GM23248 (cell line): Measurements from ENCODE around the gene ALG14. TPM values are rescaled to one million over a fixed set of nuclear protein-coding genes. Genes with fewer than 3 reads are reported as not detected.

Source experiments
- DNase-seq: peaks from one replicate; pipeline ENCODE4 v3.0.0-alpha.2; 2015
- H2AFZ ChIP-seq: fragments of 200-600 bp; sonication (generic); 2 replicates; pipeline ENCODE4 v1.6.1; 2016; ENCODE audit warnings: antibody characterized with exemption
- H3F3A ChIP-seq: fragments of 200-600 bp; sonication (generic); 2 replicates; pipeline ENCODE4 v1.6.1; 2016; ENCODE audit warnings: mild to moderate bottlenecking, antibody characterized with exemption, mixed run types; ENCODE audit not compliant: insufficient read depth
- H3K27ac ChIP-seq: fragments of 200-600 bp; sonication (generic); 2 replicates; pipeline ENCODE4 v1.5.1; 2016; ENCODE audit warnings: mild to moderate bottlenecking
- H3K27me3 ChIP-seq: fragments of 200-600 bp; sonication (generic); replicated peaks from 2 replicates; pipeline ENCODE4 v1.6.1; 2016; ENCODE audit warnings: mild to moderate bottlenecking; ENCODE audit not compliant: insufficient read depth
- H3K36me3 ChIP-seq: fragments of 200-600 bp; sonication (generic); 2 replicates; pipeline ENCODE4 v1.6.1; 2016; ENCODE audit warnings: low read depth, mild to moderate bottlenecking
- H3K4me1 ChIP-seq: fragments of 200-600 bp; sonication (generic); 2 replicates; pipeline ENCODE4 v1.6.1; 2016; ENCODE audit warnings: mild to moderate bottlenecking; ENCODE audit not compliant: insufficient read depth
- H3K4me2 ChIP-seq: fragments of 200-600 bp; sonication (generic); one replicate; pipeline ENCODE4 v1.6.1; 2016; ENCODE audit warnings: mild to moderate bottlenecking; ENCODE audit not compliant: unreplicated experiment
- H3K4me3 ChIP-seq: fragments of 200-600 bp; sonication (generic); 2 replicates; pipeline ENCODE4 v1.5.1; 2016; ENCODE audit warnings: mild to moderate bottlenecking
- H3K79me2 ChIP-seq: fragments of 200-600 bp; sonication (generic); 2 replicates; pipeline ENCODE4 v1.6.1; 2016; ENCODE audit warnings: mild to moderate bottlenecking; ENCODE audit not compliant: insufficient read depth
- H3K9ac ChIP-seq: fragments of 200-600 bp; sonication (generic); 2 replicates; pipeline ENCODE4 v1.6.1; 2016; ENCODE audit warnings: mild to moderate bottlenecking
- H3K9me2 ChIP-seq: fragments of 200-600 bp; sonication (generic); 2 replicates; pipeline ENCODE4 v1.6.1; 2016; ENCODE audit warnings: mixed run types, mild to moderate bottlenecking, moderate library complexity; ENCODE audit not compliant: insufficient read depth
- H3K9me3 ChIP-seq: fragments of 200-600 bp; sonication (generic); one replicate; pipeline ENCODE4 v1.6.1; 2017; ENCODE audit warnings: low read depth
- H4K20me1 ChIP-seq: fragments of 200-600 bp; sonication (generic); 2 replicates; pipeline ENCODE4 v1.6.0; 2016; ENCODE audit not compliant: insufficient read depth
- EZH2 ChIP-seq: fragments of 200-600 bp; sonication (generic); IDR thresholded peaks from 2 replicates; pipeline ENCODE4 v1.6.1; 2018; ENCODE audit warnings: antibody characterized with exemption, mild to moderate bottlenecking; ENCODE audit not compliant: insufficient read depth, poor library complexity, severe bottlenecking
- EZH2phosphoT487 ChIP-seq: fragments of 200-600 bp; sonication (generic); IDR thresholded peaks from 2 replicates; pipeline ENCODE4 v1.6.1; 2018; ENCODE audit warnings: antibody characterized with exemption, moderate library complexity, mild to moderate bottlenecking, low read depth; ENCODE audit not compliant: insufficient read depth
- WGBS, 2 experiments: methylation state at CpG; one replicate each; pipeline ENCODE4 v1.1.6; 2015 to 2017; ENCODE audit warnings: low lambda C conversion rate in 2 of 2, low coverage in 1 of 2; ENCODE audit errors: missing lambda C conversion rate in 2 of 2; 5-methylcytosine and 5-hydroxymethylcytosine counted together
- in situ Hi-C: fragments of 300-500 bp; cut with MboI; formaldehyde crosslinking; loops from 2 replicates; pipeline ENCODE4 v1.15.0; 2020
- polyA plus RNA-seq: library from polyadenylated mRNA; unstranded; fragments of >200 nt; fragmentation: Nextera tagmentation; extraction: Ambion mirVana; gene quantifications from 2 replicates; pipeline ENCODE4 v1.2.1, GENCODE V29; 2016
- total RNA-seq: library from RNA; depleted of rRNA; stranded (reverse); fragments of >200 nt; shearing (Covaris generic); gene quantifications from 2 replicates; pipeline ENCODE4 v1.2.3, GENCODE V29; 2014; rRNA removed

ALG14 gene
- total and polyA plus RNA-seq, 2 experiments from 2014 or later = 13.0 to 13.5 TPM

DNA sequence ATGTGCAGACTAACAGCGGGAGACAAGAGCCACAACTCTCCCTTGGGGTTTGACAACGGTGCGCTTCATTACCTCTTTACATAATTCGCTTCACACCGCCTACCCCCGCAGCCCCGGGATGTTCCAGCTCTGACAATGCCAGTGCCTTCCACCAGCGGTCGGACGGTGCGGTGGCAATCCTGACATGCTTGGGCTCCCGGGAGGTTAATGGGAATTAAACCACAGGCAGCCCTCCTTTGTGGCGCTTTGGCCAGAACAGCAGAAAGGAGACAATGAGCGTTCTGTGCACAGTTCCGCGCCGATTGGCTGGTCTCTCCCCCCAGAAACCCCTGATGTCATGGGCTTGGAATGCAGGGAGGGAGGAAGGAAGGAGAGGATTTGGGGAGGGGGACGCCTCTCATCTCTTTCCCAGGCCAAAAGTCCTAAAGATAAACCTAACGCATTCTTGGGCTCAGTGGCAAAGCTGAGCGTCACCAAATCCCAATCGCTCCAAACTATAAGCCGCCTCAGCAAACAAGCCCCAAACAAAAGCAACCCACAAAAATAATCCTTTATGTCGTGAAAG is 147.1 kb downstream of the ALG14 start:
- H3K27ac ChIP-seq = peak overlapping the region; percentile 82
- H3K4me3 ChIP-seq = peak overlapping the region; percentile 95
- peak overlapping the region; percentile 80 for H2AFZ ChIP-seq
- H4K20me1 ChIP-seq = no peaks in the 10 kb centered on the region
- TF ChIP-seq EZH2 = no peak
- TF ChIP-seq EZH2phosphoT487 = no peak
- peak; percentile 86 for DNase-seq
- in situ Hi-C loops = no loop called here
- H3K4me2 ChIP-seq = peak overlapping the region; percentile 90
- peaks cover 38% of the 10 kb centered on the region for H3K4me1 ChIP-seq
- no peaks in the 10 kb centered on the region for H3K9me2 ChIP-seq
- peak overlapping the region; percentile 89 for H3K9ac ChIP-seq
- peaks cover 56% of the 10 kb centered on the region for H3K79me2 ChIP-seq
- H3F3A ChIP-seq = peaks cover 58% of the 10 kb centered on the region
- no peaks in the 10 kb centered on the region for H3K27me3 ChIP-seq
- H3K9me3 ChIP-seq = no peaks in the 10 kb centered on the region
- H3K36me3 ChIP-seq = no peaks in the 10 kb centered on the region
- 0 to 3% methylated on average over 23 of the region's 23 CpGs for WGBS, 2 experiments

DNA sequence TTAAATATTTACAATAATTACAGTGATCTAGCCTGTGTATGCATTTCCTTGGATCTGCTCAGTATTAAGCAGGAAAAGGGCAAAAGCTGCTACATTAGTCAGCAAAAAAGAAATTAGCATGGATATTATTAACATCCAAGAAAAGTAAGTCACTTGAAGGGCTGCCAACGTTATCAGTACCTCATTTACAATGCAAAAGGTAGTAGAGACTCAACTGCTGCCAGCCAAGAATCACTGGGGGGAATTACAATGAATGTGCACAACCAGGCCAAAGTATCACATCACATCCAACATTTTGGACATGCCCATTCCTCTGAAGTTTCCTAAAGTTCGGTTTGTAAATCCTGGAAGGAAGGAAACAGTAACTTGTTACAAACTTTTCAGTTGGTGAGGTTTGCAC is 147.7 kb downstream of the ALG14 start:
- H3K4me1 ChIP-seq = peaks cover 44% of the 10 kb centered on the region
- peak overlapping the region; percentile 95 for H3K4me3 ChIP-seq
- no peaks in the 10 kb centered on the region for H3K9me3 ChIP-seq
- TF ChIP-seq EZH2phosphoT487 (no peak), EZH2 (no peak)
- DNase-seq = peak; percentile 62
- in situ Hi-C loops = no loop called here
- H3K79me2 ChIP-seq = peaks cover 63% of the 10 kb centered on the region
- peak overlapping the region; percentile 82 for H3K27ac ChIP-seq
- H3K36me3 ChIP-seq = no peaks in the 10 kb centered on the region
- WGBS, 2 experiments = 0 to 4% methylated on average over 2 of the region's 2 CpGs
- no peaks in the 10 kb centered on the region for H3K27me3 ChIP-seq
- peak overlapping the region; percentile 90 for H3K4me2 ChIP-seq
- H3K9me2 ChIP-seq = no peaks in the 10 kb centered on the region
- H4K20me1 ChIP-seq = no peaks in the 10 kb centered on the region
- H3K9ac ChIP-seq = peak overlapping the region; percentile 89
- peak overlapping the region; percentile 80; the same call in 1 of the 2 replicates for H2AFZ ChIP-seq
- peaks cover 65% of the 10 kb centered on the region for H3F3A ChIP-seq

Other genes with a start within 250 kb of the ALG14 start
- gene CNN3, start 145.8 kb downstream of the ALG14 start, total RNA-seq = 200 and 213 TPM in 2 replicates
- gene CNN3, start 145.8 kb downstream of the ALG14 start, polyA plus RNA-seq = 359 and 365 TPM in 2 replicates
- gene TLCD4, start 44.4 kb upstream of the ALG14 start, total RNA-seq = not detected in 2 replicates
- gene TLCD4, start 44.4 kb upstream of the ALG14 start, polyA plus RNA-seq = 0.08 TPM in 1 of 2 replicates, not detected in the other
- 13.6 and 16.6 TPM in 2 replicates for gene RWDD3, start 161.3 kb upstream of the ALG14 start, total RNA-seq
- 25.4 and 25.5 TPM in 2 replicates for gene RWDD3, start 161.3 kb upstream of the ALG14 start, polyA plus RNA-seq